H9 (cell line): ENCODE data around the gene ROBO1. TPM values are rescaled to one million over a fixed set of nuclear protein-coding genes. Genes with fewer than 3 reads are reported as not detected.
A peak's percentile ranks its signal among the peaks of the same experiment; 100 is the strongest.

ENCODE experiments used
- DNase-seq: peaks from one replicate; pipeline ENCODE4 v3.0.0-alpha.2; 2017
- H2AFZ ChIP-seq: one replicate; pipeline ENCODE4 v1.6.1; 2013; ENCODE audit warnings: mild to moderate bottlenecking, low read length, control low read depth, moderate library complexity
- H2AK5ac ChIP-seq: 2 replicates; pipeline ENCODE4 v1.6.1; 2013; ENCODE audit warnings: low read length, control low read depth, mixed read lengths; ENCODE audit not compliant: insufficient read length
- H2BK120ac ChIP-seq: one replicate; pipeline ENCODE4 v1.6.1; 2013; ENCODE audit warnings: low read depth, mild to moderate bottlenecking, low read length, control low read depth, inconsistent platforms; ENCODE audit not compliant: poor library complexity, severe bottlenecking
- H2BK12ac ChIP-seq: 2 replicates; pipeline ENCODE4 v1.6.1; 2013; ENCODE audit warnings: low read length, control low read depth, mixed read lengths, low read depth; ENCODE audit not compliant: insufficient read length
- H2BK15ac ChIP-seq: 2 replicates; pipeline ENCODE4 v1.6.1; 2013; ENCODE audit warnings: low read depth, low read length, control low read depth
- H2BK20ac ChIP-seq: one replicate; pipeline ENCODE4 v1.6.1; 2013; ENCODE audit warnings: low read depth, mild to moderate bottlenecking, low read length, control low read depth, inconsistent platforms; ENCODE audit not compliant: poor library complexity, severe bottlenecking
- H2BK5ac ChIP-seq: 2 replicates; pipeline ENCODE4 v1.6.1; 2013; ENCODE audit warnings: low read length, control low read depth, mixed read lengths; ENCODE audit not compliant: insufficient read length
- H3K14ac ChIP-seq: 2 replicates; pipeline ENCODE4 v1.6.1; 2013; ENCODE audit warnings: low read length, control low read depth; ENCODE audit not compliant: insufficient read depth
- H3K18ac ChIP-seq: 2 replicates; pipeline ENCODE4 v1.6.1; 2013; ENCODE audit warnings: low read depth, mild to moderate bottlenecking, mixed read lengths, low read length, control low read depth; ENCODE audit not compliant: insufficient read length
- H3K23ac ChIP-seq: 2 replicates; pipeline ENCODE4 v1.6.1; 2013; ENCODE audit warnings: low read length, control low read depth, mixed read lengths, low read depth; ENCODE audit not compliant: insufficient read length
- H3K23me2 ChIP-seq: 2 replicates; pipeline ENCODE4 v1.6.1; 2013; ENCODE audit warnings: low read depth, mild to moderate bottlenecking, mixed read lengths, low read length, control low read depth; ENCODE audit not compliant: insufficient read length, poor library complexity, severe bottlenecking
- H3K27ac ChIP-seq: 2 replicates; pipeline ENCODE4 v1.5.1; 2013; ENCODE audit warnings: low read length, control low read depth, mixed read lengths, low read depth; ENCODE audit not compliant: insufficient read length
- H3K27me3 ChIP-seq: 2 replicates; pipeline ENCODE4 v1.6.1; 2013; ENCODE audit warnings: low read length, control low read depth, inconsistent platforms; ENCODE audit not compliant: insufficient read depth
- H3K4ac ChIP-seq: 2 replicates; pipeline ENCODE4 v1.6.1; 2013; ENCODE audit warnings: low read depth, mild to moderate bottlenecking, control low read depth, inconsistent platforms, low read length, moderate library complexity
- H3K4me1 ChIP-seq: 2 replicates; pipeline ENCODE4 v1.6.1; 2013; ENCODE audit warnings: low read length, control low read depth, inconsistent platforms; ENCODE audit not compliant: insufficient read depth
- H3K4me2 ChIP-seq: 2 replicates; pipeline ENCODE4 v1.6.1; 2013; ENCODE audit warnings: low read length, control low read depth, mixed read lengths; ENCODE audit not compliant: insufficient read length, insufficient read depth
- H3K56ac ChIP-seq: 2 replicates; pipeline ENCODE4 v1.6.1; 2013; ENCODE audit warnings: low read depth, mild to moderate bottlenecking, mixed read lengths, low read length, control low read depth; ENCODE audit not compliant: insufficient read length
- H3K79me1 ChIP-seq: 2 replicates; pipeline ENCODE4 v1.6.1; 2013; ENCODE audit warnings: low read depth, mild to moderate bottlenecking, moderate library complexity, low read length, control low read depth, inconsistent platforms; ENCODE audit not compliant: insufficient read depth, poor library complexity, severe bottlenecking
- H3K79me2 ChIP-seq: 2 replicates; pipeline ENCODE4 v1.6.1; 2013; ENCODE audit warnings: low read length, control low read depth, inconsistent platforms; ENCODE audit not compliant: insufficient read depth
- H3K9ac ChIP-seq: 2 replicates; pipeline ENCODE4 v1.6.1; 2013; ENCODE audit warnings: low read length, control low read depth, mixed read lengths; ENCODE audit not compliant: insufficient read length; ENCODE audit errors: extremely low read depth
- H3K9me3 ChIP-seq: one replicate; pipeline ENCODE4 v1.6.1; 2013; ENCODE audit warnings: low read depth, low read length, inconsistent platforms; ENCODE audit not compliant: control insufficient read depth
- H3T11ph ChIP-seq: one replicate; pipeline ENCODE4 v1.6.1; 2013; ENCODE audit warnings: mild to moderate bottlenecking, low read length, control low read depth, inconsistent platforms
- H4K20me1 ChIP-seq: one replicate; pipeline ENCODE4 v1.6.1; 2013; ENCODE audit not compliant: control insufficient read depth, insufficient read length, insufficient read depth
- H4K5ac ChIP-seq: 2 replicates; pipeline ENCODE4 v1.6.1; 2013; ENCODE audit warnings: low read depth, mild to moderate bottlenecking, mixed read lengths, low read length, control low read depth; ENCODE audit not compliant: insufficient read length
- H4K8ac ChIP-seq: replicated peaks from 2 replicates; pipeline ENCODE4 v1.6.1; 2013; ENCODE audit warnings: low read length, control low read depth, mixed read lengths, low read depth; ENCODE audit not compliant: insufficient read length
- H4K91ac ChIP-seq: 2 replicates; pipeline ENCODE4 v1.6.1; 2013; ENCODE audit warnings: low read depth, mild to moderate bottlenecking, moderate library complexity, mixed read lengths, low read length, control low read depth; ENCODE audit not compliant: insufficient read length
- H3K27ac Mint-ChIP-seq, 3 experiments: 2 replicates in 2 of 3; 3 replicates in 1 of 3; pipeline ENCODE4 v1.8.0; 2020 to 2021; ENCODE audit warnings: mixed read lengths in 3 of 3, mild to moderate bottlenecking in 1 of 3, moderate library complexity in 1 of 3
- H3K27me3 Mint-ChIP-seq: 2 replicates; pipeline ENCODE4 v1.8.0; 2021; ENCODE audit warnings: low read depth, mild to moderate bottlenecking, moderate library complexity, mixed read lengths
- H3K36me3 Mint-ChIP-seq, 3 experiments: 2 replicates in 2 of 3; 3 replicates in 1 of 3; pipeline ENCODE4 v1.8.0; 2020 to 2021; ENCODE audit warnings: low read depth in 3 of 3, mixed read lengths in 3 of 3; ENCODE audit not compliant: insufficient read depth in 1 of 3
- H3K4me1 Mint-ChIP-seq, 2 experiments: 2 replicates each; pipeline ENCODE4 v1.8.0; 2020; ENCODE audit warnings: mixed read lengths in 2 of 2
- H3K4me3 Mint-ChIP-seq, 2 experiments: 2 replicates in 1 of 2; 3 replicates in 1 of 2; pipeline ENCODE4 v1.8.0; 2020 to 2021; ENCODE audit warnings: mild to moderate bottlenecking in 2 of 2, mixed read lengths in 2 of 2, moderate library complexity in 1 of 2
- H3K9me3 Mint-ChIP-seq, 2 experiments: 2 replicates in 1 of 2; 3 replicates in 1 of 2; pipeline ENCODE4 v1.8.0; 2020; ENCODE audit warnings: mild to moderate bottlenecking in 2 of 2, mixed read lengths in 2 of 2, moderate library complexity in 1 of 2
- WGBS: extraction: QIAGEN DNeasy Blood & Tissue Kit; methylation state at CpG from one replicate; pipeline ENCODE4 v1.1.7; 2013; ENCODE audit warnings: missing lambda C conversion rate, low lambda C conversion rate, mixed read lengths; ENCODE audit not compliant: insufficient read length; ENCODE audit errors: extremely low coverage; 5-methylcytosine and 5-hydroxymethylcytosine counted together
- total RNA-seq: library from RNA; stranded (reverse); gene quantifications from 2 replicates; pipeline ENCODE4 v1.2.1, GENCODE V29; 2021
- TF ChIP-seq, protein P1 (sequence below): fragments of 200-600 bp; sonication (generic); conservative IDR thresholded peaks from 3 replicates; pipeline ENCODE4 v1.8.0; 2021; ENCODE audit warnings: antibody characterized with exemption, mild to moderate bottlenecking

Gene ROBO1
- total RNA-seq, 1 experiment from 2014 or later, result 62.7 TPM

- H3K23ac ChIP-seq, result no peak overlapping the region
- H3K4me2 ChIP-seq, result peak overlapping the region; percentile 14
- no peaks in the 10 kb centered on the region for H3K27me3 ChIP-seq
- no peak overlapping the region for H2BK120ac ChIP-seq
- peak overlapping the region; percentile 16 for H4K5ac ChIP-seq
- H2BK15ac ChIP-seq, result no peak overlapping the region
- H3K9me3 Mint-ChIP-seq, result no peaks in the 10 kb centered on the region
- peak overlapping the region; percentile 2 for H4K8ac ChIP-seq
- H3K79me2 ChIP-seq, result no peaks in the 10 kb centered on the region
- WGBS, result no CpG with 5 or more reads among the region's 16 CpGs
- H3K36me3 Mint-ChIP-seq, result no peaks in the 10 kb centered on the region; a peak in 1 of 7 replicates
- H3K4me1 ChIP-seq, result peaks cover 9% of the 10 kb centered on the region; the same call in 1 of the 2 replicates
- no peak overlapping the region for H2BK5ac ChIP-seq
- no peaks in the 10 kb centered on the region for H4K20me1 ChIP-seq
- DNase-seq, result peak; percentile 25
- no peaks in the 10 kb centered on the region for H3K79me1 ChIP-seq
- no peak overlapping the region for H3T11ph ChIP-seq
- H3K4me3 Mint-ChIP-seq, result peak overlapping the region in 1 of 2 experiments; percentile 31; a peak in 2 of 5 replicates
- H2BK12ac ChIP-seq, result no peak overlapping the region
- H2BK20ac ChIP-seq, result no peak overlapping the region
- peak overlapping the region; percentile 98 for H2AFZ ChIP-seq
- no peaks in the 10 kb centered on the region for H3K23me2 ChIP-seq
- peak overlapping the region; percentile 41 for H3K56ac ChIP-seq
- peak overlapping the region in 1 of 3 experiments; percentile 49; a peak in 3 of 7 replicates for H3K27ac Mint-ChIP-seq
- no peak overlapping the region for H3K18ac ChIP-seq
- peaks cover 11 to 14% of the 10 kb centered on the region in 2 experiments for H3K4me1 Mint-ChIP-seq
- H3K4ac ChIP-seq, result no peak overlapping the region
- no peak overlapping the region; the same call in 1 of the 2 replicates for H3K14ac ChIP-seq
- no peaks in the 10 kb centered on the region for H3K27me3 Mint-ChIP-seq
- no peak overlapping the region for H2AK5ac ChIP-seq
- no peaks in the 10 kb centered on the region for H3K9me3 ChIP-seq
- no peak overlapping the region for H4K91ac ChIP-seq
- H3K9ac ChIP-seq, result peak overlapping the region; percentile 13
- H3K27ac ChIP-seq, result no peak overlapping the region
- TF ChIP-seq, protein P1, sequence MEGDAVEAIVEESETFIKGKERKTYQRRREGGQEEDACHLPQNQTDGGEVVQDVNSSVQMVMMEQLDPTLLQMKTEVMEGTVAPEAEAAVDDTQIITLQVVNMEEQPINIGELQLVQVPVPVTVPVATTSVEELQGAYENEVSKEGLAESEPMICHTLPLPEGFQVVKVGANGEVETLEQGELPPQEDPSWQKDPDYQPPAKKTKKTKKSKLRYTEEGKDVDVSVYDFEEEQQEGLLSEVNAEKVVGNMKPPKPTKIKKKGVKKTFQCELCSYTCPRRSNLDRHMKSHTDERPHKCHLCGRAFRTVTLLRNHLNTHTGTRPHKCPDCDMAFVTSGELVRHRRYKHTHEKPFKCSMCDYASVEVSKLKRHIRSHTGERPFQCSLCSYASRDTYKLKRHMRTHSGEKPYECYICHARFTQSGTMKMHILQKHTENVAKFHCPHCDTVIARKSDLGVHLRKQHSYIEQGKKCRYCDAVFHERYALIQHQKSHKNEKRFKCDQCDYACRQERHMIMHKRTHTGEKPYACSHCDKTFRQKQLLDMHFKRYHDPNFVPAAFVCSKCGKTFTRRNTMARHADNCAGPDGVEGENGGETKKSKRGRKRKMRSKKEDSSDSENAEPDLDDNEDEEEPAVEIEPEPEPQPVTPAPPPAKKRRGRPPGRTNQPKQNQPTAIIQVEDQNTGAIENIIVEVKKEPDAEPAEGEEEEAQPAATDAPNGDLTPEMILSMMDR, result no peak
These were observed 642.3 kb downstream of the ROBO1 start for GRCh38 chr3:79125313-79125984.
